Medulla oblongata (tissue), 1 donor: ENCODE measurements around the gene PPP1R14B.

Source experiments
- DNase-seq: peaks from one replicate; pipeline ENCODE4 v3.0.0-alpha.2; 2015; ENCODE audit errors: extremely low spot score

Gene PPP1R14B

GRCh38 chr11:64245797-64246620, 734 bp downstream of the PPP1R14B start:
- DNase-seq = peak; percentile 45

DNA sequence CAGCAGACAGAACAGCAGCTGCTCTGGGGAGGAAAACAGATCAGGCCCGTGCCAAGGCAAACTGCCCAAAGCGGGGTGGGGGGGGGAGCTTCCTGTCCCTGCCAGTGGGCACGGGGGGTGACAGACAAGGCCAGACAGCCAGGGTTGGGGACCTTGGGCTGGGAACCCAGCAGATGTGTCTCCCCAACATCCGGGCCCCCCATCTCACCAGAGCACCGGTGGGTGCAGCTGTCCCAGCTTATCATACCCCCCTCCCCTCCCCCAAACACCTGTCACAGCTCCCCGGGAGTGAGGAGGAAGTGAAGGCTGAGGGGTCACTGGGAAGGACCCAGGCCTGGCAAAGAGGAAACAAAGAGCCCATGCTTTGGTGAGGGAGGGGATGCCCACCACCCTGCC, 1.3 kb downstream of the PPP1R14B start:
- peak; percentile 40 for DNase-seq

GRCh38 chr11:64244966-64245365, 1.8 kb downstream of the PPP1R14B start:
- DNase-seq = no peak

- DNase-seq = no peak
Observed at GRCh38 chr11:64244107-64244506, 2.6 kb downstream of the PPP1R14B start.

DNA sequence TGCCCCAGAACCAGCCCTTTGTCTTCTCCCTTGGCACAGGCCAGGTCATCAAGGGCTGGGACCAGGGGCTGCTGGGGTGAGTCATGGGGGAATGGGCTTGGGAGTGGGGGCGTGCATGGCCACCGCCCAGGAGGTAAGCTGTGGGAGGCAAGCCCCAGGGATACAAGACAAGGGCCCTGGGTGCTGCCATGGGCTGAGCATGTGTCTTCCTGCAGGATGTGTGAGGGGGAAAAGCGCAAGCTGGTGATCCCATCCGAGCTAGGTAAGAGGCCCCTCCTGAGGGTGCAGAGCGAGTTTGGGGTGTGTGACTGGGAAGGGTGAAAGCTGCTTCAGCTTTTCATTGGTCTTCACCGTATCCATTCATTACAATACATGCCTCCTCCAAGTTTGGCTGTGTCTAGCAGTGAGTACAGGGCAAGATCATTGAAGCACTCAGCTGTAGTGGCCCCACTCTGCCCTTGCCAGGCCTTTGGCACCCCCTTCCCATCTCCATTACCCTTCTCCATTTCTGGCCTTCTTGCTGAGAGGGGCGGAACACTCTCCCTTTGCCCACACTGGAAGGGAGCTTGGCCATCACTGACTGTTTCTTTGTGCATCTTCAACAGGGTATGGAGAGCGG, 3.4 kb downstream of the PPP1R14B start:
- DNase-seq = no peak

GRCh38 chr11:64241491-64242374, 5.0 kb downstream of the PPP1R14B start:
- peak; percentile 25 for DNase-seq

DNA sequence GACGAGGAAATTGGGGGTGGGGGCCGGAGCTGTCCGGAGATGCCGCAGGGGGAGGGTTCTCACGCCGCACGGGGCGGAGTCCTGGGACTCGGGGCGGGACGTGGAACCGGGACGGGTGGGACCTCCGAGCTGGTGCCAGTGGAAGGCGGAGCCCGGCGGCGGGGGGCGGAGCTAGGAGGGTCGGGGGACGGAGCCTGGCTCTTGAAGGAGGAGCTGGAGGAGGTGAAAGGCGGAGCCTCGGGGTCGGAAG, 5.6 kb downstream of the PPP1R14B start:
- DNase-seq = peak; percentile 99

- peak; percentile 98 for DNase-seq
Observed at GRCh38 chr11:64240435-64241240, 6.1 kb downstream of the PPP1R14B start, which contains the start of gene FKBP2. FKBP2 (plus strand) TSS chr11:64241095; CDS start chr11:64242388, 1,293 bp downstream.

DNA sequence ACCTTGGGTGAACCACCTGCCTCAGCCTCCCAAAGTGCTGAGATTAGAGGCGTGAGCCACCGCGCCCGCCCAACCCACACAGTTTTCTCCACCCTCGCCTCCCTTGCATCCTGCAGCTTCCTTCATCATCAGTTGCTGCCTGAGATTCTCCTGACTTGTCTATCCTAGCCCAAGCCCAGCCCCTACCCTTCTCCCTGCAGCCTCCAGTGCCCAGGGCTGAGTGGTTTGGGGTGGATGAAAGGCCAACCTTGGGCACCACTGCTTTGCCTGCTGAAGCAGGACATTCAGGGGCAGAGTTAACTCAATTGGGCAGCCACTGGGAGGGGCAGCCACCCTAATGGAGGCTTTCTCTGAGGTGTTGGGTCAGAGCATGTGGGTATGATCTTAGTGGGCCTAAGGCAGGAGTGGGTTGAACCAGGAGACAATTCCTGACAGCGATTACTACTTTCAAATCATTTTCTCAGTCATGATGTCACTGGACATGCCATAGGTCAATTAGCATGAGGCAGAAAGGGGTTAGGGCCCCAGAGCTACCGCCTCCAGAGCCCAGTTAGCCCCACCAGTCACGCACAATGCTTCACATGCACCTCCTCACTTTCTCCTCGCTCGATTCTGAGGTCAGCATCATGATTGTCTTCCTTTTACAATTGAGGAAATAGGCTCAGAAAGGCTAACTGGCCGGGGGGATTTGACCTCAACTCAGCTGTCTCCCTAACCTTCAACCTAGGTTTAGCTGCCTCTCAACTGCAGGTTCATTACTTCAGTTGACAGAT, 6.9 kb downstream of the PPP1R14B start:
- peak; percentile 82 for DNase-seq

GRCh38 chr11:64238999-64239398, 7.7 kb downstream of the PPP1R14B start:
- no peak for DNase-seq

- no peak for DNase-seq
Observed at GRCh38 chr11:64238076-64238475, 8.7 kb downstream of the PPP1R14B start.

DNA sequence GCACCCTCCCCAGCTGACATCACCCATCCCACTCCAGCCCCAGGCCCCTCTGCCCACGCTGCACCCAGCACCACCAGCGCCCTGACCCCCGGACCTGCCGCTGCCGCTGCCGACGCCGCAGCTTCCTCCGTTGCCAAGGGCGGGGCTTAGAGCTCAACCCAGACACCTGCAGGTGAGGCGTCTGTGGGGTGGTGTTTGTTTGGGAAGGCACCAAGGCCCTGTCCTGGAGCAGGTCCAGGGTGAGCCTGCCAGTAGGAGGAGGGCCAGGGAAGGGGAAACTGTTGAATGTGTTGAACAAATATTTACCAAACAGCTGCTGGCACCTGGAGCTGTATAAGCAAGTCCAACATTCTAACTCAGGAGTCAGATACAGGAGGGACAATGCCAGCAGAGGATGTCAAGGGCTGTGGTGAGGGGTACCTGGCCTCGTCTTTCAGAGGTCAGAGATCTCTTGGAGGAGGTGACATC, 9.2 kb downstream of the PPP1R14B start:
- DNase-seq = no peak

DNA sequence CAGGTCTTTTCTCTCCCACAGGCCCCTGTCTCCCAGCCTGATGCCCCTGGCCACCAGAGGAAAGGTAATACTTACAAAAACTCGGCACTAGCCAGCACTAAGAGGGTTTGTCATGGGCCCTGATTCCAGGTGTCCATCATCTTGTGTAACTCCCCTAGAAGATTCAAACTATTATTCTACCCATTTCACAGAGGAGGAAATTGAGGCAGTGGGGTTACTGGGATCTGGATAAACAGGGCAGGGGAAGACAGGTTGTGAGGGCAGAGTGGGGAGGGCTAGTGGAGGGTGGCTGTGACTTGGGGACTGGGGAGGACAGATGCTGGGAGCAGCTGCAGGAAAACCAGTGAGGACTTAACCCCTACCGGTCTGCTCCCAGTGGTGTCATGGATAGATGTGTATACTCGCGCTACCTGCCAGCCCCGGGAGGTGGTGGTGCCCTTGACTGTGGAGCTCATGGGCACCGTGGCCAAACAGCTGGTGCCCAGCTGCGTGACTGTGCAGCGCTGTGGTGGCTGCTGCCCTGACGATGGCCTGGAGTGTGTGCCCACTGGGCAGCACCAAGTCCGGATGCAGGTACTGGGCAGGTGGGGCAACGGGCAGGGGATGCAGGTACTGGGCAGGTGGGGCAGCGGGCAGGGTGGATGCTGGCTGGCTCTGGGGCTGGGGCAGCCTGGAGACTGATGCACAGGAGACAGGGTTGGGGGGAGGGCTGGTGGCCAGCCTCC, 11.1 kb downstream of the PPP1R14B start:
- no peak for DNase-seq

GRCh38 chr11:64234647-64235379, 11.9 kb downstream of the PPP1R14B start:
- peak; percentile 48 for DNase-seq

- DNase-seq = peak; percentile 82
Observed at GRCh38 chr11:64233913-64234586, 12.7 kb downstream of the PPP1R14B start, which contains the start of gene VEGFB. VEGFB (plus strand) TSS chr11:64234584; CDS start chr11:64234834, 250 bp downstream.

GRCh38 chr11:64232967-64233315, 13.8 kb downstream of the PPP1R14B start:
- DNase-seq = no peak

DNA sequence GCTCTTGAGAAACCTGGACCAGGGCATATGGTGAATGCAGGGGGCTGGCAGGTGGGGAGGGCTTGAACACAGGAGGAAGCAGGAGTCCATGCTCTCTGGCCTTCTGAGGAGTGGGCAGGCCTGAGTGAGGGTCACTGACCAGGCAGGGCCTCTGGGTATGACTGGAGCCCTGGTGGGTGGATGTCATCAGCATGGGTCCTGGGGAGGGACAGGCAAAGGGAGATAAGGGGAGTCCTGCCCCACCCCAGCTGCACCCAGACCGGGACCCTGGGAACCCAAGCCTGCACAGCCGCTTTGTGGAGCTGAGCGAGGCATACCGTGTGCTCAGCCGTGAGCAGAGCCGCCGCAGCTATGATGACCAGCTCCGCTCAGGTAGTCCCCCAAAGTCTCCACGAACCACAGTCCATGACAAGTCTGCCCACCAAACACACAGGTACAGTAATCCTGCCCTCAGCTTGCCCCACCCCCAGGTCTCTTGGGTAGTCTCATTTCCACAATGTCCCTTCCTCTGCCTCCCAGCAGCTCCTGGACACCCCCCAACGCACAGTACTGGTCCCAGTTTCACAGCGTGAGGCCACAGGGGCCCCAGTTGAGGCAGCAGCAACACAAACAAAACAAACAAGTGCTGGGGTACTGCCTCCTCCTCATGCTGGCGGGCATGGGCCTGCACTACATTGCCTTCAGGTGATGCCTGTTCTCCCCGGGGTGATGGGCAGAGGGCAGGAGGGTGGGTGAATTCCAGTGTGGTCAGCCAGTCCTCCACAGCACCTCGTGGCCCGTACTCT, 14.4 kb downstream of the PPP1R14B start:
- no peak for DNase-seq

DNA sequence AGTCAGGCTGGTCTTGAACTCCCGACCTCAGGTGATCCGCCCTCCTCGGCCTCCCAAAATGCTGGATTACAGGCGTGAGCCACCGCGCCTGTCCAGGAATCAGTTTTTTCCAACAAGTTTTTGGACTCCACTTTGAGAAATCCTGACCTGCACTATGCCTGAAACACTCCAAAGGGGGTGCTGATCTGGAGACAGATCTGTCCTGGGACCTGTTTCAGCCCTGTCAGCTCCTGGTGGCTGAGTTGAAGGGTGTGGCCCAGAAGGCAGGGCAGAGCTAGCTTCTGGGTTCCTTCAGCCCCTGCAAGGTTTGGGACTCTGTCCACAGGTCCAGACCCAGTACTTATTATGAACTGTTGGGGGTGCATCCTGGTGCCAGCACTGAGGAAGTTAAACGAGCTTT, 15.2 kb downstream of the PPP1R14B start:
- DNase-seq = no peak
